Hepatocyte (in vitro differentiated cells): Measurements from ENCODE around the gene CALHM6.

Source experiments
- CTCF ChIP-seq: fragments of 200-600 bp; sonication (generic); IDR thresholded peaks from 2 replicates; pipeline ENCODE4 v1.5.1; 2016; ENCODE audit warnings: antibody characterized with exemption, mild to moderate bottlenecking; ENCODE audit not compliant: poor library complexity
- EZH2 ChIP-seq: fragments of 200-600 bp; sonication (generic); IDR thresholded peaks from 2 replicates; pipeline ENCODE4 v1.6.1; 2016; ENCODE audit warnings: antibody characterized with exemption, mild to moderate bottlenecking, borderline replicate concordance

DNA sequence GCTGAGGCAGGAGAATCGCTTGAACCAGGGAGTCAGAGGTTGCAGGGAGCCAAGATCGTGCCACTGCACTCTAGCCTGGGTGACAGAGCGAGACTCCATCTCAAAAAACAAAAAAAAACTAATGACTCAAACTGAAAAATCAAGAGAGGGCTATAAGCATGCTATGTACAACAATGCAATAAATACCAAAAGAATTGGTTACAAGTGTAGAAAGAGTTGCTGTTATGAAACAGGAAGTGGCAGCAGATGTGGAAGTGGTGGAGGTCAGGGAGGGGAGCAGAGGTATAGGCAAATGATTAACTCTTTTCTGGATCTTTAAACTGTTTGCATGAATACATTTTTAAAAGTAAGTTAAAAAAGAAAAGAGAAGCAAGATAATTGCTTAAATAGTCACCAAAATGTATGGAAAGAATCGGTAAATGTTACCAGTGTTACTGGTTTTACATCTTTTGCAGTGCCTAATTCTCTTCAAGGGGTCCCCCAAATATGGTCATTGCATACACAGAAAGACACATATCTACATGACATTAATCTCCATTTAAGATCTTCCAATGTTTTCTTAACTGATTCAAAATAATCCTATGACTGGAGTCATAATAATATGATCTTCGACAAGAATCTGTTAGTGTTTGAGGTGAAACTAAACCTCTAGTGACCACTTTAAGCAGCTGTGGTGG, 15.0 kb downstream of the CALHM6 start:
- TF ChIP-seq CTCF (no peak), EZH2 (no peak)
